Glomerular endothelial cell (primary cell): Measurements from ENCODE around the gene KRT6B. TPM values are rescaled to one million over a fixed set of nuclear protein-coding genes. Genes with fewer than 3 reads are reported as not detected.

Source experiments
- DNase-seq: peaks from one replicate; pipeline ENCODE4 v3.0.0-alpha.2; 2011; ENCODE audit warnings: low read depth, low spot score; ENCODE audit errors: extremely low read depth
- total RNA-seq: library from RNA; depleted of rRNA; stranded (reverse); fragments of >200 nt; gene quantifications from 2 replicates; pipeline ENCODE4 v1.2.3, GENCODE V29; 2015

Gene KRT6B
- total RNA-seq, 1 donor from 2014 or later, result not detected

- no peak for DNase-seq
These were observed 14.4 kb downstream of the KRT6B start for GRCh38 chr12:52437508-52437907.

- DNase-seq, result no peak
These were observed 15.0 kb downstream of the KRT6B start for GRCh38 chr12:52436828-52437474.

GRCh38 chr12:52436000-52436827, 15.7 kb downstream of the KRT6B start:
- no peak for DNase-seq

GRCh38 chr12:52435659-52435999, 16.3 kb downstream of the KRT6B start:
- DNase-seq, result no peak

GRCh38 chr12:52434760-52435530, 17.0 kb downstream of the KRT6B start:
- DNase-seq, result no peak

- DNase-seq, result no peak
These were observed 17.7 kb downstream of the KRT6B start, which contains the start of gene KRT75 for GRCh38 chr12:52434081-52434733. Gene KRT75 (minus strand): TSS chr12:52434371. CDS start chr12:52434304, 67 bp downstream.

GRCh38 chr12:52433501-52434080, 18.4 kb downstream of the KRT6B start:
- DNase-seq, result no peak

- no peak for DNase-seq
These were observed 19.3 kb downstream of the KRT6B start for GRCh38 chr12:52432559-52433207.

- no peak for DNase-seq
These were observed 23.8 kb downstream of the KRT6B start for GRCh38 chr12:52428121-52428520.

GRCh38 chr12:52427083-52427482, 24.9 kb downstream of the KRT6B start:
- no peak for DNase-seq

GRCh38 chr12:52426034-52426433, 25.9 kb downstream of the KRT6B start:
- no peak for DNase-seq

- no peak for DNase-seq
These were observed 26.5 kb downstream of the KRT6B start for GRCh38 chr12:52425466-52425865.

GRCh38 chr12:52423661-52424500, 28.1 kb downstream of the KRT6B start:
- DNase-seq, result no peak

GRCh38 chr12:52423035-52423434, 28.9 kb downstream of the KRT6B start:
- DNase-seq, result no peak

- no peak for DNase-seq
These were observed 32.3 kb downstream of the KRT6B start for GRCh38 chr12:52419656-52420055.

- no peak for DNase-seq
These were observed 33.3 kb downstream of the KRT6B start for GRCh38 chr12:52418576-52419110.

GRCh38 chr12:52417740-52418139, 34.2 kb downstream of the KRT6B start:
- DNase-seq, result no peak

- no peak for DNase-seq
These were observed 35.2 kb downstream of the KRT6B start for GRCh38 chr12:52416795-52417194.
